LoVo (cell line): ENCODE results near the gene PLSCR4.
A peak's percentile ranks its signal among the peaks of the same experiment; 100 is the strongest.
"Not testable (repeated sequence)": the region's sequence is repeated elsewhere in the genome, so short reads cannot be mapped to it uniquely, and the experiment has no call there.

ENCODE experiments used
- DNase-seq: peaks from one replicate; pipeline ENCODE4 v3.0.0-alpha.2; 2016; ENCODE audit warnings: low spot score

PLSCR4 gene

GRCh38 chr3:146250449-146251382 is at the start of gene PLSCR4:
TSS of gene PLSCR4 (minus strand) at chr3:146251105. CDS start at chr3:146222071, 29,034 bp downstream.
- DNase-seq, result peak; percentile 65

- not testable (repeated sequence) for DNase-seq
Measured at GRCh38 chr3:146293401-146293800, 42.5 kb upstream of the PLSCR4 start.

- no peak for DNase-seq
Measured at GRCh38 chr3:146283781-146284445, 33.0 kb upstream of the PLSCR4 start.

GRCh38 chr3:146280864-146281263 is 30.0 kb upstream of the PLSCR4 start:
- no peak for DNase-seq

GRCh38 chr3:146279951-146280350 is 29.0 kb upstream of the PLSCR4 start:
- no peak for DNase-seq

GRCh38 chr3:146279013-146279412 is 28.1 kb upstream of the PLSCR4 start:
- no peak for DNase-seq

- no peak for DNase-seq
Measured at GRCh38 chr3:146277953-146278631, 27.2 kb upstream of the PLSCR4 start.

- no peak for DNase-seq
Measured at GRCh38 chr3:146275476-146275875, 24.6 kb upstream of the PLSCR4 start.

- no peak for DNase-seq
Measured at GRCh38 chr3:146274833-146275232, 23.9 kb upstream of the PLSCR4 start.

GRCh38 chr3:146273721-146274407 is 23.0 kb upstream of the PLSCR4 start:
- DNase-seq, result no peak

- no peak for DNase-seq
Measured at GRCh38 chr3:146271180-146271579, 20.3 kb upstream of the PLSCR4 start.

- no peak for DNase-seq
Measured at GRCh38 chr3:146269271-146269670, 18.4 kb upstream of the PLSCR4 start.

- DNase-seq, result no peak
Measured at GRCh38 chr3:146268535-146269219, 17.8 kb upstream of the PLSCR4 start.

- no peak for DNase-seq
Measured at GRCh38 chr3:146265720-146266119, 14.8 kb upstream of the PLSCR4 start.

- DNase-seq, result no peak
Measured at GRCh38 chr3:146262371-146263110, 11.6 kb upstream of the PLSCR4 start.

- DNase-seq, result no peak
Measured at GRCh38 chr3:146259880-146260589, 9.1 kb upstream of the PLSCR4 start.

- DNase-seq, result no peak
Measured at GRCh38 chr3:146256851-146257486, 6.1 kb upstream of the PLSCR4 start.

GRCh38 chr3:146252445-146252844 is 1.5 kb upstream of the PLSCR4 start:
- not testable (repeated sequence) for DNase-seq

- no peak for DNase-seq
Measured at GRCh38 chr3:146249921-146250320, 984 bp downstream of the PLSCR4 start.

- DNase-seq, result no peak
Measured at GRCh38 chr3:146247911-146248310, 3.0 kb downstream of the PLSCR4 start.
